ENCODE results near the gene DIAPH1.

The DIAPH1 gene

GRCh38 chr5:141508798-141509611 is 109.8 kb downstream of the DIAPH1 start:
- Mint-ChIP-seq H3K36me3 (ENCODE audit: low read depth) (peaks cover 7% of the 10 kb centered on the region), H3K4me3 (no peak overlapping the region), H3K9me3 (no peaks in the 10 kb centered on the region), H3K27ac (no peak overlapping the region), H3K4me1 (peaks cover 31% of the 10 kb centered on the region), H3K27me3 (peaks cover 5% of the 10 kb centered on the region)
- ATAC-seq (no peak), DNase-seq (no peak)

DNA sequence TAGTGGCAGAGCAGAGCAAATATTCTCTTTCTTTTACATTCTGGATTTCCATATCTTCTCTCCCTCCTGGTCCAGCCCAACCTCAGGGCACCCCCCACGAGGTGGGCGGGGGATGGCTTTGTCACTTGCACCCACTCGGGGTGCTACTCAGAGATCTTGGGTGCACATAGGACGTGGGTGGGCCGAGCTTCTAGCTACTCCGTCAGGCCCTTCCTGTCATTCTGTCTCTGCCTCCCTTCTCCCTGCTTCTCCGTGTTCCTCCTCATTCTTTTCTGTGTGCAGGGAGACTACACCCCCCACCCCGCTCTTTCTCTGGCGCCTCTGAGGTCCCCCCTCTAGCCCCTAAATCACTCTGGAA is 110.4 kb downstream of the DIAPH1 start:
- Mint-ChIP-seq H3K9me3 (no peaks in the 10 kb centered on the region), H3K27ac (no peak overlapping the region)
- DNase-seq, result no peak

GRCh38 chr5:141507387-141508091 is 111.3 kb downstream of the DIAPH1 start:
- Mint-ChIP-seq H3K36me3 (ENCODE audit: low read depth) (no peaks in the 10 kb centered on the region), H3K9me3 (no peaks in the 10 kb centered on the region), H3K4me1 (peaks cover 16% of the 10 kb centered on the region), H3K27ac (no peak overlapping the region), H3K27me3 (peaks cover 3% of the 10 kb centered on the region), H3K4me3 (no peak overlapping the region)
- ATAC-seq (no peak), DNase-seq (no peak)

More for the DNA sequence above, 110.4 kb downstream of the DIAPH1 start:
- Mint-ChIP-seq H3K4me1 (peaks cover 25% of the 10 kb centered on the region), H3K36me3 (ENCODE audit: low read depth) (peaks cover 3% of the 10 kb centered on the region), H3K4me3 (no peak overlapping the region), H3K27me3 (peaks cover 3% of the 10 kb centered on the region)
- no peak for ATAC-seq

GRCh38 chr5:141506381-141507155 is 112.2 kb downstream of the DIAPH1 start:
- Mint-ChIP-seq H3K27ac (no peak overlapping the region), H3K36me3 (ENCODE audit: low read depth) (no peaks in the 10 kb centered on the region), H3K4me3 (no peak overlapping the region)

DNA sequence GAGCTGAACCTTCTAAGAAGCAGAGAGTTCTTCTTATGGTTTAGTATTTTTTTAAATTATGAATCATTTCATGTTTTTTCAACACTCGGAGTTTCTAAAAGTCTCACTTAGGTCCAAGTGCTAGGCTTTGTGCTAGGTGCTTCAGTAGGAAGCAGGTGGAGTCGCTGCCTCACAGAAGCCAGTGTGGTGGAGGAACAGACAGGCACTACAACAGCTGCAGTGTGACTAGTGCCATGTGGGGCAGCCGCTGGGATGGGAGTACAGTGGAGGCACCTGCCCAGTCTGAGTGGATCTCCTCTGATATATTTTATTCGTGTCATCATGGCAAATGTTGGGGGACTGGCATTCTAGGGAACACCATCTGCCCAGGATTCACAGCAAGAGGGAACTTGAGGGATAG is 114.6 kb downstream of the DIAPH1 start:
- DNase-seq, result no peak
- no peak for ATAC-seq
- H3K4me1 Mint-ChIP-seq, result peaks cover 4% of the 10 kb centered on the region
- H3K27me3 Mint-ChIP-seq, result peaks cover 6% of the 10 kb centered on the region
- no peaks in the 10 kb centered on the region for H3K9me3 Mint-ChIP-seq
- no peak overlapping the region for H3K4me3 Mint-ChIP-seq
- H3K27ac Mint-ChIP-seq, result no peak overlapping the region
- no peaks in the 10 kb centered on the region for H3K36me3 Mint-ChIP-seq (ENCODE audit: low read depth)

More at GRCh38 chr5:141506381-141507155, 112.2 kb downstream of the DIAPH1 start:
- Mint-ChIP-seq H3K27me3 (peaks cover 5% of the 10 kb centered on the region), H3K9me3 (no peaks in the 10 kb centered on the region), H3K4me1 (peaks cover 11% of the 10 kb centered on the region)
- DNase-seq (no peak), ATAC-seq (no peak)

DNA sequence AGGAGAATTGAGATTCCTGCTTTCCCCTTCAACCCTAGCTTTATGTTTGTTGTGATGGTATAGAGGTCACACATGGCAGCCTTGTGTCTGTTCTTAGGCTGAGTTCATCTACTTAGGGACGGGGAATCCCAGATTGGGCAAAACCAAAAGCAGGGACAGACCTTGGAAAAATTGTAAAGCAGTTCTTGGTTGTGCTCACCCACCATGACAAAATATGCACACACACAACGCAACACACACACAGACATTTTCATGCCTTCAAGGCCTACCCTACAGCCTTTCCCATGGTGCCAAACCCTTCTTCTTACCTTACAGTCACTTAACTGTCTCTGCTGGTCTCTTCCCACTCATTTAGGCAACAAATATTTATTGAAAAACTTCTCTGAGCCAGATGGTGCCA is 115.1 kb downstream of the DIAPH1 start:
- Mint-ChIP-seq H3K9me3 (no peaks in the 10 kb centered on the region), H3K27ac (no peak overlapping the region), H3K36me3 (ENCODE audit: low read depth) (no peaks in the 10 kb centered on the region), H3K4me1 (no peaks in the 10 kb centered on the region), H3K4me3 (no peak overlapping the region), H3K27me3 (peaks cover 10% of the 10 kb centered on the region)
- DNase-seq (no peak), ATAC-seq (no peak)

- H3K4me3 Mint-ChIP-seq, result no peak overlapping the region
- no peaks in the 10 kb centered on the region for H3K36me3 Mint-ChIP-seq (ENCODE audit: low read depth)
- DNase-seq, result no peak
- peaks cover 10% of the 10 kb centered on the region for H3K27me3 Mint-ChIP-seq
- ATAC-seq, result no peak
- H3K9me3 Mint-ChIP-seq, result no peaks in the 10 kb centered on the region
- no peak overlapping the region for H3K27ac Mint-ChIP-seq
- H3K4me1 Mint-ChIP-seq, result no peaks in the 10 kb centered on the region
Observed at GRCh38 chr5:141501761-141502160, 117.0 kb downstream of the DIAPH1 start.

DNA sequence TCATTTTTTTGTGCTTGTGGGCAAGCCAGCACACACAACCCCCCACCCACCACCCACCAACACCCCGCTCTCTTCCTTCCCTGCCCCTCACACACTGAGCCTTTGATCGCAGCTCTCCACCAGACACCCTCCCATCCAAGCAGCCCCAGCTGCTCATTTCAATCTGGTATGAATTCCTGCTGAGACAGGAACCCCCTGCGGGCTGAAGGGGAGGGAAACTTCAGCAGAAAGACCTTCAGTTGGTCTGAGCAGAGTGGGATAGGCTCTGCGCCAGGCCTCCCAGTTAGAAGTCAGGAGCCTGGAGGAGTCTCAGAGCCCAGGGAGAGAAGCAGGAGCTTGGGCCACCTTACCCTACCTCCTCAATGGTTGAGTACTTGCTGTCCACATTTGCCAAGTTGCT is 122.8 kb downstream of the DIAPH1 start:
- ATAC-seq, result no peak
- Mint-ChIP-seq H3K36me3 (ENCODE audit: low read depth) (no peaks in the 10 kb centered on the region), H3K4me1 (peaks cover 9% of the 10 kb centered on the region), H3K27me3 (peaks cover 48% of the 10 kb centered on the region), H3K27ac (no peak overlapping the region), H3K9me3 (no peaks in the 10 kb centered on the region), H3K4me3 (no peak overlapping the region)
- DNase-seq, result no peak

- DNase-seq, result no peak
- no peaks in the 10 kb centered on the region for H3K9me3 Mint-ChIP-seq
- no peak overlapping the region for H3K4me3 Mint-ChIP-seq
- H3K27ac Mint-ChIP-seq, result no peak overlapping the region
- ATAC-seq, result no peak
- H3K4me1 Mint-ChIP-seq, result peaks cover 9% of the 10 kb centered on the region
- H3K27me3 Mint-ChIP-seq, result peaks cover 54% of the 10 kb centered on the region
- no peaks in the 10 kb centered on the region for H3K36me3 Mint-ChIP-seq (ENCODE audit: low read depth)
Observed at GRCh38 chr5:141495453-141495811, 123.4 kb downstream of the DIAPH1 start.

GRCh38 chr5:141494761-141495452 is 123.9 kb downstream of the DIAPH1 start:
- Mint-ChIP-seq H3K27me3 (peaks cover 58% of the 10 kb centered on the region), H3K27ac (no peak overlapping the region), H3K4me3 (no peak overlapping the region), H3K36me3 (ENCODE audit: low read depth) (no peaks in the 10 kb centered on the region), H3K9me3 (no peaks in the 10 kb centered on the region), H3K4me1 (peaks cover 9% of the 10 kb centered on the region)
- DNase-seq (no peak), ATAC-seq (no peak)

DNA sequence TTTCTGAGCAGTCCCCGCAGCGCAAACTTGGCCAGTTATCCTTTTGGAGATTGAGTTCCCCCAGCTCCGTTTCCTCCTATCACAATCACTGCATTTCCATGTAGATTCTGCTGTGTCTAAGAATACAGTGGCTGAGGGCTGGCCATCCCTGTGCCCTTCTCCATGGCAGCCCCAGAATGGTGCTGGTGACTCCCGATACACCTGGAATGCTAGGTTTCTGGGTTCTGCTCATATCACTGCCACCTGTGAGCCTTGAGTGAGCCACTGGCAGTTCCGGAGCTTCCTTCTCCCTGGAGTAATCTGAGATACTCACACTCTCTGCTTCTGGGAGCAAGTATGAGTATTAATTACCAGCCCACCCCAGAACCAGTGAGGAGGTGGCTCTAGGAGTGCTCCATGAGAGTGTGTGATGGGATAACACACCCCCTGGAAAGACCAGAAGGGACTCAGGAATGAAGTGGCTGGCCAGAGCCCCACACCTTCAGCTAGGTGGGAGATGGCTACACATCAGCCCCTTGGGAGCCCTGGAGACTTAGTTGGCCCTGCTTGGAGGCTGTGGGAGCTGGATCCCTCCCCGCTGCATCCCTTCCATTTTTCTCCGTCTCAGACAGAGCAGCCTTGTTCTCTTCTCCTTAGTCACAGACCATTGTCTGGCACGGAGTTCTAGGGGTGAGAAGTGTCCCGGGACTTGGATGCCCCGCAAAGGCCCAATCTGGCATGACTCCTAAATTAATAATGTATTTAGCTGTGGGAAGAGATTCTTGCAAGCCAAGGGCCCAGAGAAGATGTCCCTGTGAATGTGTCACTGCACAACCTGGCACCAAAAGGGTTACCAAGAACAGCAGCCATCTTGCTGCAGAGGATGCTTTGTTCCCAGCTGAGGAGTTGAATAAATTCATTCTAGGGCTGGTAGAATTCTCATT is 125.0 kb downstream of the DIAPH1 start:
- no peak for ATAC-seq
- DNase-seq, result no peak
- Mint-ChIP-seq H3K27ac (no peak overlapping the region), H3K36me3 (ENCODE audit: low read depth) (no peaks in the 10 kb centered on the region), H3K4me3 (no peak overlapping the region), H3K4me1 (peaks cover 9% of the 10 kb centered on the region), H3K27me3 (peaks cover 61% of the 10 kb centered on the region), H3K9me3 (no peaks in the 10 kb centered on the region)

GRCh38 chr5:141492168-141492885 is 126.5 kb downstream of the DIAPH1 start:
- H3K27ac Mint-ChIP-seq, result no peak overlapping the region
- peak overlapping the region; percentile 55 for H3K4me3 Mint-ChIP-seq
- DNase-seq (peak; percentile 29), ATAC-seq (peak; percentile 9)
- H3K9me3 Mint-ChIP-seq, result no peaks in the 10 kb centered on the region
- no peaks in the 10 kb centered on the region for H3K36me3 Mint-ChIP-seq (ENCODE audit: low read depth)
- peaks cover 9% of the 10 kb centered on the region for H3K4me1 Mint-ChIP-seq
- H3K27me3 Mint-ChIP-seq, result peaks cover 71% of the 10 kb centered on the region
